OCI-LY7 (cell line): ENCODE data around the gene DMRTC2. TPM values are rescaled to one million over a fixed set of nuclear protein-coding genes. Genes with fewer than 3 reads are reported as not detected.

Source experiments
- BruUV-seq: library from RNA; stranded (reverse); fragments of 400-500 nt; replicated peaks from 2 replicates; lab custom pipeline; 2021; lab: Mats Ljungman, UMichigan
- CTCF ChIA-PET: fragments of 300-600 bp; sonication (Branson Sonifier 250); formaldehyde crosslinking; loops from one replicate; lab custom pipeline; 2022; ENCODE audit warnings: antibody characterized with exemption; ENCODE audit not compliant: unreplicated experiment; lab: Charles Lee
- POLR2A ChIA-PET: fragments of 300-600 bp; sonication (Branson Sonifier 250); formaldehyde crosslinking; loops from one replicate; lab custom pipeline; 2022; ENCODE audit warnings: antibody characterized with exemption; lab: Charles Lee
- DNase-seq: peaks from one replicate; pipeline ENCODE4 v3.0.0-alpha.2; 2015; ENCODE audit warnings: low spot score
- H2AFZ ChIP-seq: fragments of 200-600 bp; sonication (generic), shearing (Covaris generic); 2 replicates; pipeline ENCODE4 v1.6.1; 2014; ENCODE audit warnings: mild to moderate bottlenecking, antibody characterized with exemption, low read length, moderate library complexity
- H3K27ac ChIP-seq: fragments of 200-600 bp; sonication (generic); 2 replicates; pipeline ENCODE4 v1.5.1; 2014; ENCODE audit warnings: mixed run types, low read depth, mild to moderate bottlenecking, moderate library complexity, low read length, inconsistent platforms; ENCODE audit not compliant: poor library complexity, severe bottlenecking
- H3K36me3 ChIP-seq: fragments of 200-600 bp; sonication (generic); 2 replicates; pipeline ENCODE4 v1.6.1; 2014; ENCODE audit warnings: mild to moderate bottlenecking, antibody characterized with exemption, low read length, moderate library complexity, mixed read lengths; ENCODE audit not compliant: insufficient read depth
- H3K4me1 ChIP-seq: fragments of 200-600 bp; sonication (generic); 2 replicates; pipeline ENCODE4 v1.5.1; 2014; ENCODE audit warnings: mild to moderate bottlenecking, low read length; ENCODE audit not compliant: insufficient read depth, poor library complexity, severe bottlenecking
- H3K4me2 ChIP-seq: fragments of 200-600 bp; sonication (generic); 2 replicates; pipeline ENCODE4 v1.6.1; 2014; ENCODE audit warnings: mild to moderate bottlenecking, low read length
- H3K4me3 ChIP-seq: fragments of 200-600 bp; sonication (generic); 2 replicates; pipeline ENCODE4 v1.5.1; 2014; ENCODE audit warnings: mild to moderate bottlenecking, low read depth, low read length; ENCODE audit not compliant: poor library complexity, severe bottlenecking
- H3K79me2 ChIP-seq: fragments of 200-600 bp; sonication (generic); 2 replicates; pipeline ENCODE4 v1.6.1; 2016; ENCODE audit warnings: low read depth, mild to moderate bottlenecking, low read length, moderate library complexity, mixed read lengths; ENCODE audit not compliant: insufficient read depth
- H3K9me2 ChIP-seq: fragments of 200-600 bp; sonication (generic); 2 replicates; pipeline ENCODE4 v1.6.1; 2016; ENCODE audit warnings: mild to moderate bottlenecking, low read length, mixed read lengths; ENCODE audit not compliant: insufficient read depth
- H3K9me3 ChIP-seq: fragments of 200-600 bp; sonication (generic); 2 replicates; pipeline ENCODE4 v1.6.1; 2014; ENCODE audit warnings: mild to moderate bottlenecking, mixed run types, low read length, mixed read lengths
- H4K20me1 ChIP-seq: fragments of 200-600 bp; sonication (generic); 2 replicates; pipeline ENCODE4 v1.6.1; 2014; ENCODE audit warnings: mild to moderate bottlenecking, antibody characterized with exemption, low read length, moderate library complexity, mixed read lengths; ENCODE audit not compliant: insufficient read depth
- CTCF ChIP-seq: fragments of 200-600 bp; sonication (generic); conservative IDR thresholded peaks from 2 replicates; pipeline ENCODE4 v1.5.1; 2014; ENCODE audit warnings: mild to moderate bottlenecking, antibody characterized with exemption, low read length, moderate library complexity, mixed read lengths
- EZH2phosphoT487 ChIP-seq: fragments of 200-600 bp; sonication (generic); IDR thresholded peaks from 2 replicates; pipeline ENCODE4 v1.6.1; 2018; ENCODE audit warnings: low read depth, borderline replicate concordance, mild to moderate bottlenecking, mixed run types, antibody characterized with exemption, low read length, moderate library complexity, mixed read lengths
- intact Hi-C: fragments of 100-400 bp; cut with micrococcal nuclease; formaldehyde crosslinking; loops from one replicate; pipeline ENCODE4 v1.10.0; 2022; ENCODE audit not compliant: unreplicated experiment
- total RNA-seq, 2 experiments: library from RNA; depleted of rRNA in 1 of 2; stranded (reverse); fragments of >200 nt in 1 of 2; shearing (Covaris generic) in 1 of 2; gene quantifications; 2 replicates each; pipeline ENCODE4 v1.2.3, GENCODE V29; 2014 to 2022

DMRTC2 gene
- total RNA-seq, 2 experiments from 2014 or later, result not detected

DNA sequence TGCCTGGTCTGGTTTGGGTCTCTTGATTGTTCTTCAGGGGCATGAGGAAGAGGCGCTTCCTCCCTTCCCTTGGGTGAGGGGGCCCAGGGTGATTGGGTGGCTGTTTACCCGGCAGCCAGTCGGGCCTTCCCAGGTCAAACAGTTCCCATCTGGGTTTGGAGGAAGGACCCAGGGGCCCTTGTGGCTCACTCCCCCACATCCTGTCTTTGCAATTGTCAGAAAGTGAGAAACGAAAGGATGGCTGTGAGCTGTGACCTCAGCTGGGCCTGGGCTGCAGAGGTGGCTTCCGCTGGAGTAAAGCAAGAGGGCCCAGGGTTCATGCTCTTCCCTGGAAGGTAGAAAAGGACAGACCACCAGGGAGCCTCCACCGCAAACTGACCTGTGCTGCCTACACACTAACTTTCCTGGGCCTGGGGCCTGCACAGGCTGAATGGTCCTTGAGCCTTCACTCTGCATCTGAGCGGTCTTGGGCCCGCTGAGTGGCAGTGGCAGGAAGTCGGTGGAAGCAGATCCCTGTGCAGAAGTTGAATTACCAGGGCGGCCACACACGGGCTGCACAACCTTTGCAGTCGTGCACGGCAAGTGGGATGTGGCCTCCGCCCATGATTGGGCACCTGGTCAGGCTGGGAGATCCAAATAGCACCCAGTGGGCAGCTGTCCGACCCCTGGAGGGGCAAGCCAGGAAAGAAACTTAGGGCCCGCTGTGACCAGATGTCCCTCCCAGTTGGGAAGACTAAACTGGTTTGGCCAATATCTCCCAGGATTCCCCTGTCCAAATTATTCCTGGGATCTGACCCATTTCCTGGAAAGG, 26.9 kb downstream of the DMRTC2 start:
- peaks cover 71% of the 10 kb centered on the region for H3K36me3 ChIP-seq
- DNase-seq, result peak; percentile 83
- peaks cover 13% of the 10 kb centered on the region; the same call in 1 of the 2 replicates for H4K20me1 ChIP-seq
- peak overlapping the region; percentile 100 for H3K27ac ChIP-seq
- ChIA-PET POLR2A (interaction anchor here (1.0 to 2.6 kb wide), 3 partner anchors 9 to 74 kb away, joined by 3 to 9 read pairs (median 4); no protein-coding TSS in a partner anchor), CTCF (no interaction called here)
- intact Hi-C loops, result loop anchor here (2.0 kb wide), 1 partner anchor 15 kb away; no protein-coding TSS in a partner anchor
- no TSS peak for BruUV-seq
- TF ChIP-seq CTCF, result no peak
- no peaks in the 10 kb centered on the region for H3K9me2 ChIP-seq
- H3K9me3 ChIP-seq, result no peaks in the 10 kb centered on the region
- peaks cover 100% of the 10 kb centered on the region for H3K4me1 ChIP-seq
- peak overlapping the region; percentile 11 for H3K4me3 ChIP-seq
- H3K4me2 ChIP-seq, result peak overlapping the region; percentile 29
- H2AFZ ChIP-seq, result no peak overlapping the region
- H3K79me2 ChIP-seq, result peaks cover 19% of the 10 kb centered on the region; the same call in 1 of the 2 replicates

GRCh38 chr19:41872384-41872774, 27.5 kb downstream of the DMRTC2 start:
- no TSS peak for BruUV-seq
- DNase-seq, result no peak
- Histone ChIP-seq H4K20me1 (peaks cover 13% of the 10 kb centered on the region; the same call in 1 of the 2 replicates), H3K4me2 (peak overlapping the region; percentile 29), H3K9me3 (no peaks in the 10 kb centered on the region), H3K27ac (peak overlapping the region; percentile 100), H2AFZ (no peak overlapping the region), H3K4me1 (peaks cover 94% of the 10 kb centered on the region), H3K9me2 (no peaks in the 10 kb centered on the region), H3K79me2 (peaks cover 16% of the 10 kb centered on the region; the same call in 1 of the 2 replicates), H3K36me3 (peaks cover 65% of the 10 kb centered on the region), H3K4me3 (no peak overlapping the region)
- ChIA-PET POLR2A (interaction anchor here (1.0 to 2.6 kb wide), 2 partner anchors 10 to 73 kb away, joined by 4 to 9 read pairs; no protein-coding TSS in a partner anchor), CTCF (interaction anchor here (1.2 kb wide), 1 partner anchor 14 kb away, joined by 3 read pairs; no protein-coding TSS in a partner anchor)
- intact Hi-C loops, result loop anchor here (2.0 kb wide), 1 partner anchor 14 kb away; no protein-coding TSS in a partner anchor
- TF ChIP-seq CTCF (no peak), EZH2phosphoT487 (no peak)
